Measurements from ENCODE around the gene MAP3K21. TPM values are rescaled to one million over a fixed set of nuclear protein-coding genes. Genes with fewer than 3 reads are reported as not detected.

Gene MAP3K21
- total and polyA plus RNA-seq, 9 of the 15 experiments (the other 6 are each of a cell fraction or from before 2014, with no cell fraction given): 0.23 to 0.86 (median 0.49) TPM

GRCh38 chr1:233336554-233337456 is 9.3 kb downstream of the MAP3K21 start (continued):
- TF ChIP-seq E4F1 (CRISPR knock-in tag; IDR thresholded peaks at IDR 0.05; ENCODE audit: borderline replicate concordance): no peak

- TF ChIP-seq ZNF263 (CRISPR knock-in tag; IDR thresholded peaks at IDR 0.05; ENCODE audit: borderline replicate concordance) (no peak), ZNF696 (CRISPR knock-in tag; conservative IDR thresholded peaks at IDR 0.05) (no peak), ATF3 (IDR thresholded peaks at IDR 0.05) (no peak), ATF3 (CRISPR knock-in tag; conservative IDR thresholded peaks at IDR 0.05) (no peak), CREB5 (CRISPR knock-in tag; IDR thresholded peaks at IDR 0.05) (no peak), JUN (IDR thresholded peaks at IDR 0.05; ENCODE audit: borderline replicate concordance, low read depth, low read length) (no peak), JUN (CRISPR knock-in tag; IDR thresholded peaks at IDR 0.05; ENCODE audit: borderline replicate concordance) (no peak), MAFK (IDR thresholded peaks at IDR 0.05; ENCODE audit: low read length) (no peak), CREM (IDR thresholded peaks at IDR 0.05; ENCODE audit: low read depth) (no peak), SRSF7 (optimal IDR thresholded peaks at IDR 0.05; ENCODE audit: low read depth, low read length) (no peak)
- Histone ChIP-seq H3K9me1 (ENCODE audit: control insufficient read depth, insufficient read depth, low read length) (no peaks in the 10 kb centered on the region), H4K20me1 (replicated peaks; ENCODE audit: control insufficient read depth, insufficient read depth, low read length) (no peaks in the 10 kb centered on the region), H3K36me3 (ENCODE audit: control insufficient read depth, insufficient read depth, low read length) (no peaks in the 10 kb centered on the region), H3K4me3 (no peak overlapping the region), H3K9me3 (replicated peaks; ENCODE audit: control insufficient read depth, insufficient read depth, low read depth, low read length) (no peaks in the 10 kb centered on the region), H3K4me1 (replicated peaks in 1 of 2; ENCODE audit: control insufficient read depth in 2 of 2, insufficient read depth in 2 of 2, low read length in 2 of 2) (no peaks in the 10 kb centered on the region), H3K9ac (ENCODE audit: insufficient read depth in 1 of 2, low read depth in 2 of 2, low read length in 2 of 2) (no peak overlapping the region), H3K4me2 (ENCODE audit: insufficient read depth, low read length) (no peak overlapping the region), H3K79me2 (ENCODE audit: control insufficient read depth, insufficient read depth, low read length) (no peaks in the 10 kb centered on the region), H2AFZ (ENCODE audit: low read depth, low read length) (no peak overlapping the region), H3K27me3 (ENCODE audit: control insufficient read depth in 2 of 2, insufficient read depth in 2 of 2, low read length in 2 of 2) (no peaks in the 10 kb centered on the region), H3K27ac (ENCODE audit: extremely low read depth, low read depth, low read length) (no peak overlapping the region)
- DNase-seq (ENCODE audit: extremely low read depth in 1 of 4, low spot score in 3 of 4) (no peak), ATAC-seq (no peak), FAIRE-seq (no peak)
- ChIA-PET POLR2A (no interaction called here), CTCF (ENCODE audit: low intra/inter-chr PET ratio) (no interaction called here)
- WGBS (ENCODE audit: insufficient coverage, low coverage, missing lambda C conversion rate): 0% methylated on average over 3 of the region's 3 CpGs
- no TSS peak for BruUV-seq (replicated peaks)
- intact Hi-C loops (cut with micrococcal nuclease) (no loop called here), in situ Hi-C loops (cut with MboI) (no loop called here)
Measured at GRCh38 chr1:233337505-233337904, 10.0 kb downstream of the MAP3K21 start.
